A549 (cell line): ENCODE data around the gene BCAP31.

Source experiments
- CHD2 ChIP-seq: fragments of 150-350 bp; IDR thresholded peaks from 2 replicates; pipeline ENCODE4 v1.6.1; 2014; ENCODE audit warnings: low read length; ENCODE audit not compliant: partially characterized antibody
- CTCF ChIP-seq: fragments of >200 bp; sonication (Bioruptor Twin); formaldehyde crosslinking; IDR thresholded peaks from 3 replicates; pipeline ENCODE4 v1.5.1; 2016
- ELK1 ChIP-seq: fragments of 150-350 bp; IDR thresholded peaks from 2 replicates; pipeline ENCODE4 v1.6.1; 2014; ENCODE audit warnings: low read depth, mild to moderate bottlenecking, low read length
- HOXB5 ChIP-seq: fragments of 250-450 bp; sonication (Bioruptor Pico); IDR thresholded peaks from 2 replicates; pipeline ENCODE4 v1.5.0; 2020; ENCODE audit warnings: mild to moderate bottlenecking, moderate library complexity
- MAX ChIP-seq: IDR thresholded peaks from 2 replicates; pipeline ENCODE4 v1.6.1; 2012
- NPAS2 ChIP-seq: fragments of 250-450 bp; sonication (Bioruptor Pico); IDR thresholded peaks from 2 replicates; pipeline ENCODE4 v1.8.0; 2022; ENCODE audit warnings: mild to moderate bottlenecking, moderate library complexity, borderline replicate concordance
- POLR2A ChIP-seq: IDR thresholded peaks from 2 replicates; pipeline ENCODE4 v1.6.1; 2012; ENCODE audit warnings: mild to moderate bottlenecking, low read length
- RFX5 ChIP-seq: fragments of 450-650 bp; IDR thresholded peaks from 2 replicates; pipeline ENCODE4 v1.7.1; 2014; ENCODE audit warnings: antibody characterized with exemption, mild to moderate bottlenecking, moderate library complexity

GRCh38 chrX:153766871-153767673 is 42.9 kb upstream of the BCAP31 start:
- no peak for TF ChIP-seq CTCF
- no peak for TF ChIP-seq POLR2A
- TF ChIP-seq RFX5 = no peak
- TF ChIP-seq ELK1 = no peak
- no peak for TF ChIP-seq MAX
- no peak for TF ChIP-seq HOXB5 (CRISPR knock-in tag)
- no peak for TF ChIP-seq NPAS2 (CRISPR knock-in tag)
- TF ChIP-seq CHD2 = no peak
